CD4-positive, alpha-beta memory T cell (primary cell): Measurements from ENCODE around the gene ITK. TPM values are rescaled to one million over a fixed set of nuclear protein-coding genes. Genes with fewer than 3 reads are reported as not detected.
A peak's percentile ranks its signal among the peaks of the same experiment; 100 is the strongest.

Experiments
- CTCF ChIA-PET: fragments of 350-600 bp; sonication (Branson Sonifier 250); formaldehyde crosslinking; loops from one replicate; lab custom pipeline; 2021; ENCODE audit warnings: inconsistent platforms; ENCODE audit not compliant: partially characterized antibody; lab: Charles Lee
- POLR2A ChIA-PET: fragments of 350-600 bp; sonication (Branson Sonifier 250); formaldehyde crosslinking; loops from one replicate; lab custom pipeline; 2021; ENCODE audit not compliant: partially characterized antibody; lab: Charles Lee
- DNase-seq, 5 donors: peaks; one replicate each; pipeline versions ENCODE4 v3.0.0 to v3.0.0-alpha.2; 2020 to 2022; ENCODE audit warnings: mixed read lengths in 1 of 5
- H3K27ac ChIP-seq: one replicate; pipeline ENCODE4 v1.7.0; 2013; ENCODE audit warnings: low read depth, low read length
- H3K27me3 ChIP-seq: 2 replicates; pipeline ENCODE4 v1.7.0; 2013; ENCODE audit warnings: mild to moderate bottlenecking, low read length, moderate library complexity; ENCODE audit not compliant: insufficient read depth
- H3K36me3 ChIP-seq: 2 replicates; pipeline ENCODE4 v1.7.0; 2013; ENCODE audit warnings: mild to moderate bottlenecking, low read length, moderate library complexity; ENCODE audit not compliant: insufficient read depth
- H3K4me1 ChIP-seq: 2 replicates; pipeline ENCODE4 v1.7.0; 2013; ENCODE audit warnings: mild to moderate bottlenecking, low read length, moderate library complexity; ENCODE audit not compliant: insufficient read depth
- H3K4me3 ChIP-seq, 2 donors: one replicate each; pipeline ENCODE4 v1.7.0; 2013; ENCODE audit warnings: low read length in 2 of 2, mild to moderate bottlenecking in 1 of 2
- H3K9me3 ChIP-seq, 2 donors: one replicate each; pipeline ENCODE4 v1.7.0; 2013; ENCODE audit warnings: low read length in 2 of 2, control low read depth in 1 of 2; ENCODE audit not compliant: control insufficient read depth in 1 of 2
- H3K27ac Mint-ChIP-seq, 7 donors: one replicate each; pipeline ENCODE4 v1.8.0; 2020 to 2021; ENCODE audit warnings: mixed read lengths in 7 of 7, mild to moderate bottlenecking in 6 of 7, inconsistent platforms in 3 of 7, moderate library complexity in 3 of 7
- H3K27me3 Mint-ChIP-seq, 2 donors: one replicate each; pipeline ENCODE4 v1.8.0; 2020 to 2021; ENCODE audit warnings: mixed read lengths in 2 of 2
- H3K36me3 Mint-ChIP-seq, 2 donors: one replicate each; pipeline ENCODE4 v1.8.0; 2020 to 2021; ENCODE audit warnings: mixed read lengths in 2 of 2, inconsistent platforms in 1 of 2, mild to moderate bottlenecking in 1 of 2
- H3K4me1 Mint-ChIP-seq, 4 donors: one replicate each; pipeline ENCODE4 v1.8.0; 2020 to 2021; ENCODE audit warnings: mixed read lengths in 4 of 4, mild to moderate bottlenecking in 1 of 4
- H3K4me3 Mint-ChIP-seq, 8 donors: one replicate each; pipeline ENCODE4 v1.8.0; 2020 to 2021; ENCODE audit warnings: mixed read lengths in 8 of 8, mild to moderate bottlenecking in 7 of 8, moderate library complexity in 6 of 8, inconsistent platforms in 3 of 8
- H3K9me3 Mint-ChIP-seq, 8 donors: one replicate each; pipeline ENCODE4 v1.8.0; 2020 to 2021; ENCODE audit warnings: mixed read lengths in 8 of 8, mild to moderate bottlenecking in 5 of 8, inconsistent platforms in 3 of 8, moderate library complexity in 1 of 8
- intact Hi-C: fragments of 100-400 bp; cut with micrococcal nuclease; formaldehyde crosslinking; loops from one replicate; pipeline ENCODE4 v1.15.1; 2023
- polyA plus RNA-seq, 2 donors: library from polyadenylated mRNA; unstranded; fragments of 300-500 nt; fragmentation: Illumina TruSeq; gene quantifications; one replicate each; pipeline ENCODE4 v1.2.3, GENCODE V29; 2021
- total RNA-seq, 2 experiments: library from RNA; stranded (reverse); gene quantifications; one replicate each; pipeline ENCODE4 v1.2.3, GENCODE V29; 2021

The ITK gene
- total and polyA plus RNA-seq, 4 experiments from 2014 or later = 141 to 421 (median 288) TPM

GRCh38 chr5:157289164-157289819 lies 108.7 kb downstream of the ITK start:
- intact Hi-C loops = no loop called here
- no peak overlapping the region for H3K4me3 Mint-ChIP-seq
- H3K9me3 Mint-ChIP-seq = no peaks in the 10 kb centered on the region

DNA sequence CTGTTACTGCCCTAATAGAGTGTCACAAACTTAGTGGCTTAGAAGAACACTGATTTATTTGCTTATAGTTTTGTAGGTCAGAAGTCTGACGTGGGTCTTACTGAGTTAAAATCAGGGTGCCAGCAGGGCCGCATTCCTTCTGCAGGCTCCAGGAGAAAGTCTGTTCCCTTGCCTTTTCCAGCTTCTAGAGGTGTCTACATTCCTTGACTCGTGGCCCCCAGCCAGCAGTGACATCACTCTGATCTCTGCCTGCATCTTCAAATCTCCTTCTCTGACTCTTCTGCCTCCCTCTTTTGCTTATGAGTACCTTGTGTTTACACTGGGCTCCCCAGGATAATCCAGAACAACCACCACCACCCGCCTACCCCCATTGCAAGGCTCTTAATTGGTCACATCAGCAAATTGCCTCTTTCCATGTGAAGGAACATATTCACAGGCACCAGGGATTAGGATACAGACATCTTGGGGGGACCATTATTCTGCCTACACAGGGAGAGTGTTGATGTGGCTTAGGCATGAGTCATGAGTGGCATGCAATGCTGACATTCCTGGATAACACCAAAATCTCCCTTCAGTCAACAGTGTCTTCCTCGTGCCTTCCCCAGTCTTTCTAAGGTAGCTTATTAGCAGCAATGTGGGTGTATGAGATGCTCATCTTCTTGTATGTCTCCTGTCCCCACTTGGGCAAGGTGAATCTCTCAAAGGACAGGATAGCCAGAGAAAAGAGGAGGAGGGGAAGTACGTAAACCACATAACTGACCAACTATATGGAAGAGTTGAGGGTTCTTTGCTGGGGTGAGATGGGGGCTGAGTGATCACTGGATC lies 109.7 kb downstream of the ITK start:
- peaks cover 67 to 82% of the 10 kb centered on the region in 2 donors for H3K36me3 Mint-ChIP-seq
- no peak overlapping the region for H3K4me3 ChIP-seq
- no peaks in the 10 kb centered on the region for H3K27me3 ChIP-seq
- H3K4me1 Mint-ChIP-seq = peaks cover 34 to 67% (median 45%) of the 10 kb centered on the region in 4 donors
- POLR2A ChIA-PET = interaction anchor here (0.8 to 2.0 kb wide), 2 partner anchors 24 to 147 kb away, joined by 3 to 6 read pairs; partner anchors contain the start of gene MED7
- intact Hi-C loops = loop anchor here (2.0 kb wide), 1 partner anchor 16 kb away; no protein-coding TSS in a partner anchor
- H3K4me1 ChIP-seq = peaks cover 51% of the 10 kb centered on the region
- H3K36me3 ChIP-seq = peaks cover 81% of the 10 kb centered on the region
- no peak overlapping the region for H3K4me3 Mint-ChIP-seq
- no peak overlapping the region for H3K27ac ChIP-seq
- H3K9me3 Mint-ChIP-seq = no peaks in the 10 kb centered on the region
- H3K27me3 Mint-ChIP-seq = no peaks in the 10 kb centered on the region
- no peaks in the 10 kb centered on the region for H3K9me3 ChIP-seq
- CTCF ChIA-PET = interaction anchor here (1.0 to 1.8 kb wide), 2 partner anchors 18 to 37 kb away, joined by 4 to 6 read pairs; no protein-coding TSS in a partner anchor
- H3K27ac Mint-ChIP-seq = peak overlapping the region; percentile 22 to 83 (median 71)
- DNase-seq = no peak

More at GRCh38 chr5:157289164-157289819, 108.7 kb downstream of the ITK start:
- Histone ChIP-seq H3K4me1 (peaks cover 51% of the 10 kb centered on the region), H3K27ac (no peak overlapping the region), H3K4me3 (no peak overlapping the region), H3K27me3 (no peaks in the 10 kb centered on the region), H3K9me3 (no peaks in the 10 kb centered on the region), H3K36me3 (peaks cover 79% of the 10 kb centered on the region)
- Mint-ChIP-seq H3K36me3 (peaks cover 63 to 81% of the 10 kb centered on the region in 2 donors), H3K27me3 (no peaks in the 10 kb centered on the region), H3K4me1 (peaks cover 32 to 67% (median 43%) of the 10 kb centered on the region in 4 donors), H3K27ac (peak overlapping the region; percentile 43 to 91 (median 53))
- ChIA-PET POLR2A (interaction anchor here (1.0 to 9.2 kb wide), 6 partner anchors 9 to 146 kb away, joined by 3 to 80 read pairs (median 5); partner anchors contain the start of gene MED7), CTCF (interaction anchor here (1.0 to 1.8 kb wide), 4 partner anchors 17 to 36 kb away, joined by 4 to 7 read pairs (median 5); no protein-coding TSS in a partner anchor)
- DNase-seq = no peak

- intact Hi-C loops = loop anchor here (2.0 kb wide), 1 partner anchor 16 kb away; no protein-coding TSS in a partner anchor
- Histone ChIP-seq H3K27me3 (no peaks in the 10 kb centered on the region), H3K36me3 (peaks cover 83% of the 10 kb centered on the region), H3K27ac (no peak overlapping the region), H3K4me1 (peaks cover 53% of the 10 kb centered on the region), H3K9me3 (no peaks in the 10 kb centered on the region), H3K4me3 (no peak overlapping the region)
- H3K4me1 Mint-ChIP-seq = peaks cover 36 to 71% (median 49%) of the 10 kb centered on the region in 4 donors
- H3K9me3 Mint-ChIP-seq = no peaks in the 10 kb centered on the region
- ChIA-PET POLR2A (interaction anchor here (0.8 kb wide), 1 partner anchor 24 kb away, joined by 3 read pairs; no protein-coding TSS in a partner anchor), CTCF (no interaction called here)
- DNase-seq = no peak
- H3K36me3 Mint-ChIP-seq = peaks cover 67 to 83% of the 10 kb centered on the region in 2 donors
- H3K27ac Mint-ChIP-seq = peak overlapping the region; percentile 22 to 83 (median 71)
- H3K27me3 Mint-ChIP-seq = no peaks in the 10 kb centered on the region
- H3K4me3 Mint-ChIP-seq = no peak overlapping the region
Observed at GRCh38 chr5:157290981-157291711, 110.5 kb downstream of the ITK start.

- peak overlapping the region in 4 of 7 donors; percentile 53 to 90 (median 78) for H3K27ac Mint-ChIP-seq
- H3K9me3 ChIP-seq = no peaks in the 10 kb centered on the region
- no peak overlapping the region for H3K27ac ChIP-seq
- H3K9me3 Mint-ChIP-seq = no peaks in the 10 kb centered on the region
- H3K36me3 Mint-ChIP-seq = peaks cover 73 to 84% of the 10 kb centered on the region in 2 donors
- no peaks in the 10 kb centered on the region for H3K27me3 ChIP-seq
- H3K36me3 ChIP-seq = peaks cover 85% of the 10 kb centered on the region
- intact Hi-C loops = no loop called here
- H3K4me3 ChIP-seq = no peak overlapping the region
- no peaks in the 10 kb centered on the region for H3K27me3 Mint-ChIP-seq
- H3K4me1 ChIP-seq = peaks cover 45% of the 10 kb centered on the region
- no peak for DNase-seq
- H3K4me3 Mint-ChIP-seq = no peak overlapping the region
- ChIA-PET POLR2A (interaction anchor here (1.6 kb wide), 1 partner anchor 20 kb away, joined by 9 read pairs; no protein-coding TSS in a partner anchor), CTCF (no interaction called here)
- peaks cover 32 to 68% (median 53%) of the 10 kb centered on the region in 4 donors for H3K4me1 Mint-ChIP-seq
Observed at GRCh38 chr5:157292599-157292998, 112.0 kb downstream of the ITK start.

GRCh38 chr5:157294407-157295091 lies 113.9 kb downstream of the ITK start:
- Mint-ChIP-seq H3K27me3 (no peaks in the 10 kb centered on the region), H3K4me1 (peaks cover 23 to 54% (median 42%) of the 10 kb centered on the region in 4 donors), H3K4me3 (peak overlapping the region in 2 of 8 donors; percentile 8 to 11), H3K36me3 (peaks cover 71 to 82% of the 10 kb centered on the region in 2 donors), H3K27ac (peak overlapping the region; percentile 52 to 93 (median 85)), H3K9me3 (no peaks in the 10 kb centered on the region)
- ChIA-PET POLR2A (interaction anchor here (0.9 to 3.9 kb wide), 3 partner anchors 13 to 152 kb away, joined by 4 to 17 read pairs (median 4); partner anchors contain the start of gene MED7), CTCF (interaction anchor here (0.6 to 2.6 kb wide), 8 partner anchors 9 to 152 kb away, joined by 3 to 14 read pairs (median 6); partner anchors contain the start of gene MED7)
- no peak for DNase-seq
- intact Hi-C loops = loop anchor here (2.0 kb wide), 1 partner anchor 18 kb away; no protein-coding TSS in a partner anchor
- Histone ChIP-seq H3K27me3 (no peaks in the 10 kb centered on the region), H3K4me1 (peaks cover 29% of the 10 kb centered on the region), H3K9me3 (no peaks in the 10 kb centered on the region), H3K36me3 (peaks cover 82% of the 10 kb centered on the region), H3K27ac (peak overlapping the region; percentile 49), H3K4me3 (no peak overlapping the region)

- no peaks in the 10 kb centered on the region for H3K9me3 Mint-ChIP-seq
- POLR2A ChIA-PET = interaction anchor here (0.7 to 3.9 kb wide), 4 partner anchors 12 to 153 kb away, joined by 3 to 17 read pairs (median 4); partner anchors contain the start of gene MED7
Observed at GRCh38 chr5:157295247-157295646, 114.6 kb downstream of the ITK start.

More at GRCh38 chr5:157295247-157295646, 114.6 kb downstream of the ITK start:
- Mint-ChIP-seq H3K4me1 (peaks cover 22 to 53% (median 37%) of the 10 kb centered on the region in 4 donors), H3K27ac (peak overlapping the region; percentile 52 to 95 (median 87)), H3K36me3 (peaks cover 69 to 83% of the 10 kb centered on the region in 2 donors), H3K27me3 (no peaks in the 10 kb centered on the region), H3K4me3 (peak overlapping the region in 1 of 8 donors; percentile 2)
- intact Hi-C loops = loop anchor here (2.0 kb wide), 1 partner anchor 18 kb away; no protein-coding TSS in a partner anchor
- H3K27me3 ChIP-seq = no peaks in the 10 kb centered on the region
- CTCF ChIA-PET = interaction anchor here (0.6 to 2.6 kb wide), 9 partner anchors 8 to 152 kb away, joined by 3 to 14 read pairs (median 5); partner anchors contain the start of gene MED7
- peak in 4 of 5 donors; percentile 30 to 59 (median 45) for DNase-seq
- H3K4me1 ChIP-seq = peaks cover 25% of the 10 kb centered on the region
- no peak overlapping the region for H3K4me3 ChIP-seq
- H3K27ac ChIP-seq = no peak overlapping the region
- peaks cover 81% of the 10 kb centered on the region for H3K36me3 ChIP-seq
- H3K9me3 ChIP-seq = no peaks in the 10 kb centered on the region
